HG03196 (cell line): Measurements from ENCODE around the gene BLTP3A.
"Not testable (repeated sequence)": the region's sequence is repeated elsewhere in the genome, so short reads cannot be mapped to it uniquely, and the experiment has no call there.

ENCODE experiments used
- ATAC-seq: cut with Tn5 transposase; IDR thresholded peaks from one replicate; pipeline ENCODE4 v1.9.1; 2021; ENCODE audit not compliant: unreplicated experiment

The BLTP3A gene

GRCh38 chr6:34788111-34788510 is 3.8 kb upstream of the BLTP3A start:
- ATAC-seq = no peak

- ATAC-seq = peak; percentile 21
Observed at GRCh38 chr6:34791164-34791700, 651 bp upstream of the BLTP3A start.

- ATAC-seq = peak; percentile 12
Observed at GRCh38 chr6:34792605-34793500, 970 bp downstream of the BLTP3A start.

- no peak for ATAC-seq
Observed at GRCh38 chr6:34793877-34794276, 2.0 kb downstream of the BLTP3A start.

GRCh38 chr6:34795836-34796425 is 4.0 kb downstream of the BLTP3A start:
- ATAC-seq = no peak

GRCh38 chr6:34798057-34798456 is 6.2 kb downstream of the BLTP3A start:
- ATAC-seq = no peak

GRCh38 chr6:34799547-34799946 is 7.7 kb downstream of the BLTP3A start:
- ATAC-seq = no peak

GRCh38 chr6:34804543-34804942 is 12.7 kb downstream of the BLTP3A start:
- ATAC-seq = no peak

- ATAC-seq = not testable (repeated sequence)
Observed at GRCh38 chr6:34805074-34805473, 13.2 kb downstream of the BLTP3A start.

GRCh38 chr6:34806738-34807453 is 15.0 kb downstream of the BLTP3A start:
- ATAC-seq = no peak

GRCh38 chr6:34808473-34808872 is 16.6 kb downstream of the BLTP3A start:
- ATAC-seq = not testable (repeated sequence)

GRCh38 chr6:34809419-34809818 is 17.5 kb downstream of the BLTP3A start:
- ATAC-seq = not testable (repeated sequence)

- no peak for ATAC-seq
Observed at GRCh38 chr6:34810017-34810882, 18.4 kb downstream of the BLTP3A start.

- ATAC-seq = peak; percentile 84
Observed at GRCh38 chr6:34810936-34811632, 19.2 kb downstream of the BLTP3A start.

- ATAC-seq = no peak
Observed at GRCh38 chr6:34813028-34813713, 21.3 kb downstream of the BLTP3A start.

- ATAC-seq = no peak
Observed at GRCh38 chr6:34816635-34817301, 24.9 kb downstream of the BLTP3A start.

GRCh38 chr6:34817446-34817845 is 25.6 kb downstream of the BLTP3A start:
- no peak for ATAC-seq

- ATAC-seq = not testable (repeated sequence)
Observed at GRCh38 chr6:34818872-34819570, 27.1 kb downstream of the BLTP3A start.
